Measurements from ENCODE around the gene KCNK2.

DNA sequence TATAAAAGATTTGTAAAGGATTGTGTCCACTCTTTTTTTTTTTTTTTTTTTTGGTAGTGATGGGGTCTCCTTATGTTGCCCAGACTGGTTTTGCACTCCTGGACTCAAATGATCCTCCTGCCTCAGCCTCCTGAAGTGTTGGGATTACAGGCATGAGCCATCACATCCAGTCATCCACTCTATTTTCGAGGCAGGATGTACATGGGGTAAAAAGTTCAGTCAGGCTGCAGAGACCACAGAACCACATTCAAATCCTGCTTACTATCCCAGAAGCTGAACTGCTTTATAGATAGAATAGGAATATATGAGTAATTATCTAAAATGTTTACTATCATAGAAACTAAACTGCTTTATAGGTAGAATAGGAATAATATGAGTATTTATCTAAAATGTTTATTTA, 26.0 kb upstream of the KCNK2 start:
- no peak for TF ChIP-seq CBFB (CRISPR knock-in tag; IDR thresholded peaks at IDR 0.05; ENCODE audit: low read depth)
- TF ChIP-seq, protein P1, sequence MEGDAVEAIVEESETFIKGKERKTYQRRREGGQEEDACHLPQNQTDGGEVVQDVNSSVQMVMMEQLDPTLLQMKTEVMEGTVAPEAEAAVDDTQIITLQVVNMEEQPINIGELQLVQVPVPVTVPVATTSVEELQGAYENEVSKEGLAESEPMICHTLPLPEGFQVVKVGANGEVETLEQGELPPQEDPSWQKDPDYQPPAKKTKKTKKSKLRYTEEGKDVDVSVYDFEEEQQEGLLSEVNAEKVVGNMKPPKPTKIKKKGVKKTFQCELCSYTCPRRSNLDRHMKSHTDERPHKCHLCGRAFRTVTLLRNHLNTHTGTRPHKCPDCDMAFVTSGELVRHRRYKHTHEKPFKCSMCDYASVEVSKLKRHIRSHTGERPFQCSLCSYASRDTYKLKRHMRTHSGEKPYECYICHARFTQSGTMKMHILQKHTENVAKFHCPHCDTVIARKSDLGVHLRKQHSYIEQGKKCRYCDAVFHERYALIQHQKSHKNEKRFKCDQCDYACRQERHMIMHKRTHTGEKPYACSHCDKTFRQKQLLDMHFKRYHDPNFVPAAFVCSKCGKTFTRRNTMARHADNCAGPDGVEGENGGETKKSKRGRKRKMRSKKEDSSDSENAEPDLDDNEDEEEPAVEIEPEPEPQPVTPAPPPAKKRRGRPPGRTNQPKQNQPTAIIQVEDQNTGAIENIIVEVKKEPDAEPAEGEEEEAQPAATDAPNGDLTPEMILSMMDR (IDR thresholded peaks at IDR 0.05): no peak
- no peak for TF ChIP-seq ZNF396 (CRISPR knock-in tag; IDR thresholded peaks at IDR 0.05; ENCODE audit: borderline replicate concordance)
- no peak for TF ChIP-seq ZNF423 (CRISPR knock-in tag; IDR thresholded peaks at IDR 0.05)
- TF ChIP-seq KAT7 (CRISPR knock-in tag; IDR thresholded peaks at IDR 0.05; ENCODE audit: borderline replicate concordance): no peak
- TF ChIP-seq NFE2L1 (CRISPR knock-in tag; IDR thresholded peaks at IDR 0.05): no peak
